Ovary (tissue), 3 donors: ENCODE results near the gene IRGQ.
"Not testable (repeated sequence)": the region's sequence is repeated elsewhere in the genome, so short reads cannot be mapped to it uniquely, and the experiment has no call there.

ENCODE experiments used
- CTCF ChIP-seq, 3 donors: fragments of 450-650 bp in 2 of 3; fragments of 200-600 bp in 1 of 3; IDR thresholded peaks; one replicate each; pipeline versions ENCODE4 v1.5.1 to v1.8.0; 2016 to 2022; ENCODE audit warnings: antibody characterized with exemption in 3 of 3, mild to moderate bottlenecking in 1 of 3
- POLR2A ChIP-seq: fragments of 450-650 bp; IDR thresholded peaks from one replicate; pipeline ENCODE4 v1.6.1; 2017; ENCODE audit warnings: antibody characterized with exemption, mild to moderate bottlenecking, moderate library complexity
- donor health status: DM: no; HTN: no; CAD: no.

GRCh38 chr19:43547926-43548325 is 48.0 kb downstream of the IRGQ start:
- not testable (repeated sequence) for TF ChIP-seq POLR2A; CTCF (IDR thresholded peaks at IDR 0.05)
